Anterior cingulate cortex (tissue), 58 donors: ENCODE data around the gene TNS3.

Experiments used
- DNase-seq, 58 donors: peaks; one replicate each; lab custom pipeline; 2025; lab: John Stamatoyannopoulos, UW

The TNS3 gene

DNA sequence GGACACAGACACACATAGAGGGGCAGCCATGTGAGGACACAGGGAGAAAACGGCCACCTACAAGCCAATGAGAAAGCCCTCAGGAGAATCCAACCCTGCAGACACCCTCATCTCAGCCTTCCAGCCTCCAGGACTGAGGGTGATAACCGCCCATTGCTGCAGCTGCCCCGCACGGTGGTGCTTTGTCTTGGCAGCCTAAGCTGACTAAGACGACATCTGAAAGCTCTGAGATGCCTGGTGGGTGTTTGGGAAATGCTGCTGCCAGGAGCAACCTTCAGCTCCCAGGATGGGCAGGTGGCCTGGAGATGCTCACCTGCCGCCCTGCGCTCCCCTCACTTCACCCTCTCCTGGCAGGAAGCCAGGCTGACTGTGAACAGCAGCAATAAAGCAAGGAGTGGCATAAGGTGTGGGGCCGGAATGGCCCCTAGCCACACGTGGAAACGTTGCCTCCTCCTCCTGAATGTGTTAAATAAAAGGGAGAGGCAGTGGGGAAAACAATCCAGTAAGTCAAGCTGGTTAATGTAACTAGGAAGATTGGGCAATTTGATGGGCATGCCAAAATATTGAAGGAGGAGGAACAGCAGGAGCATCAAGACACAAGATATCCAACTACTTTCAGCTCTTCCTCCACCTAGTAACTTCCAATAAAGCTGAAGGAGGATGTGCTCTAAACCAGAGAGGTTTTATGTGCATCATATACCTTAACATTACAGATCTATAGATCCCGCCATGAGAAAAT is 121.5 kb downstream of the TNS3 start:
- DNase-seq, result peak in 1 of 58 donors; percentile 10

DNA sequence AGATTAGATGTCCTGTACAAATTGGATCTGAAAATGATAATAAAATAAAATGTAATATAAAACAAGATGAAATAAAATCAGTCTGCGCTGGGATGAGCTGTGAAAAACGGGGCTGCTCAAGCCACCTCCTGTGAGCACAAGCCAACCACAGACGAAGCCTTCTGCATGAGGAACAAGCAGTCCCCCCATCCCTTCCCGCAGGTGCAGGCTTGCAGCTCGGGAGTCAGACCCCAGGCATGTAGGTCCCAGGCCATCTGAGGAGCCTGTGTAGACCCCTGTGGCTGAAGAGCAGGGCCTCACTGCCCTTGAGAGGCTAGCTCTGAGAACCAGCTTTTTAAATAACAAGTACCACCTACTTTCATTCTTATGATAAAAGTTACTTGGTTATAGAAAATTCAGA is 123.4 kb downstream of the TNS3 start:
- no peak for DNase-seq

DNA sequence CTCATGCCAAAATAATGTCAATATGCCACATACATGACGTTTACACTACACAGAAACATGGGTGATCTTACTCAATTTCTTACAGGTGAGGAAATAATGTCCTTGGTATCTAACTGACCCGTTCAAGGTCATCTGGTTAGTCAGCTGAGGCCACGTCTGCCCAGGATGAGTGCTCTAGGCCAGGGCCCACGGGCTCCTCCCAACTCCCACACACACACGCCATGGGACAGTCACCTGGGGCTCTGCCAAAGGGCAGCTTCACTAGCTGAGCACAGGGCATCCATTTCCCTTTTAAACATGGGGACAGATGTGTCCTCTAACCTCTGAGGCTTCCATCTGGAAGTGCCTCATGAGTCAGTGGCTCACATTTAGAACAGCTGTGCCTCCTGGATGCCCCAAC is 123.9 kb downstream of the TNS3 start:
- DNase-seq, result no peak

DNA sequence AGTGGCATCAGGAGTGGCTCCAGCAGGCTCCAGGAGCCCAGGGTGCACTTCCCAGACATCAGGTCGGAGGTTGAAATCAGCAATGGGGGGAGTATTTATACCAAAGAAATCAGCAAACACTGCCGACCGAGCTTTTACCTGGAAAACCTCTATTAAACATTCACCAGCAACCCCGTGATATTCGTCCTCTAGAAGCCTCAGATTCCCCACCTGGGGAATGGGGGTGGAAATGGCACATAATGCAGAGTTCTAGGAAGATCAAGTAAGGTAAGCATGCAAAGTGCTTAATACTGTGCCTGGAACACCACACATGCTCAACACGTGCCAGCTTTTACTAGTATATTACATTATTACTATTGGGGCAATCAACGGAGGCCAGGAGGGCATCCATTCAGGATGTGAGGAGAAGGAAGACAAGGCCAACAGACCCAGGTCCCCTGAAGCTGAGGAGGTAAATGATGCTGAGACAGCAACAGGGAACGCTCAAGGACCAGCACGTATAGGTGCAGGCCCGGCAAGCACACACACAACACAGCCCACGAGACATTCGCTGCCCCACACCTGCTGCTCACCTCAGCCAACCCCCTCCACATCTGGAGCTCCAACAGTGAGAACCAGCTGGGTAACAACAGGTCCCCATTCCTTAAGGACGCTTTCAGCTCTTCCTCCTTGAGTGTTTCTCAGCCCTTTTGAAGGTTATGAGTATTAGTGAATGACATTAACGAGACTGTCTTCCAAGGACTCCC is 125.5 kb downstream of the TNS3 start:
- DNase-seq, result no peak

DNA sequence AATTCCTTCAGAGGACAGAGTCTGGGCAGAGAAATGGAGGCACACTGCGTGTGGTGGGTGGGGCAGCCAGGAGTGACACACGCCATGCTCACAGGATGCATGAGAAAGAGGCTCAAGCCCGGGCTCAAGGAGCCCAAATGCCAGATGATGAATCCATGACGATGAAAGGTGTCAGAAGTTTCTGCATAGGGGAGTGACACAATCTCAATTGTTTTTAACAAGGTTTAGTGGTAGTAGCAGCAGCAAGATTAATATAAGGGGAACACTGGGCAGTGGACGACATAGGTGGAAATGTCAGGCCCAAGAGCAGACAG is 126.1 kb downstream of the TNS3 start:
- no peak for DNase-seq

DNA sequence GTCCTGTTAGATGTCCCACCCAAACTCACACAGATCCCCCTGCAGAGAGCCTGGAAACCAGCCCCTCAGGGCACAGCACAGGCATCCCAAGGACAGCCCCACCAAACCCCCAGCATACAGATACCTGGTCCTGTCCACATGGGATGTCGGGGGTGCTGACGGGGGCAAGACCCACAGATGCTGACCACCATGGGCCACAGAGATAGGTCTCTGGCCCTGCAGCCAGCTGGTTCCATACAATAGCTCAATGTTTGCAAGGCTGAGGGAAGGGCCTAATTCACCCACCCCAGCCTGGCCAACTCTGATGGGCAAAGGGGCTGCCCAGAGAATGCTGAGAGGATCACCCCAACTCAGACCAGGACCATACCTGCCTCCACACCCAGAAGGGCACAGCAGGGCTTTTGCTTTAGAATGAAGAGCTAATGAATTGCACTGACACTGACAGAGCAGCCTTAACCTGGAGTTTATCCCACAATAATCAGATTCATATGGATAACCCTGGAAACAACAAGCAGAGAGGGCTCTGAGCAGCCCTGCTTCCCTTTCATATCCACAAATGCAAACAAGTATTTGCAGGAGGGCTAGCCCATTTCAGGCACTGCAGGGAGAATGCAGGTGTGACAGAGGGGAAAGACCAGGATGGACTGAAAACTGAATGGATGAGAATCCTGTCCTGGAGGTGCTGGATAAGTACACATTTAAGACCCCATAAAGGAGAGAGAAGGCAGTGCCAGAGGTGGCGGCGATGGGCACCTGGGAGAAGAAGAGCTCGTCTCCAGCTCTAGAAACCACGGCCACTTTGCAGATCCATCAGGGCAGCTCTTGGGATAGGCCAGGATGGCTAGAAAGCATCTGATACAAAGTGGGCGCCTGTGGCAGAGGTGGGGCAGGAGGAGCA is 126.7 kb downstream of the TNS3 start:
- no peak for DNase-seq

DNA sequence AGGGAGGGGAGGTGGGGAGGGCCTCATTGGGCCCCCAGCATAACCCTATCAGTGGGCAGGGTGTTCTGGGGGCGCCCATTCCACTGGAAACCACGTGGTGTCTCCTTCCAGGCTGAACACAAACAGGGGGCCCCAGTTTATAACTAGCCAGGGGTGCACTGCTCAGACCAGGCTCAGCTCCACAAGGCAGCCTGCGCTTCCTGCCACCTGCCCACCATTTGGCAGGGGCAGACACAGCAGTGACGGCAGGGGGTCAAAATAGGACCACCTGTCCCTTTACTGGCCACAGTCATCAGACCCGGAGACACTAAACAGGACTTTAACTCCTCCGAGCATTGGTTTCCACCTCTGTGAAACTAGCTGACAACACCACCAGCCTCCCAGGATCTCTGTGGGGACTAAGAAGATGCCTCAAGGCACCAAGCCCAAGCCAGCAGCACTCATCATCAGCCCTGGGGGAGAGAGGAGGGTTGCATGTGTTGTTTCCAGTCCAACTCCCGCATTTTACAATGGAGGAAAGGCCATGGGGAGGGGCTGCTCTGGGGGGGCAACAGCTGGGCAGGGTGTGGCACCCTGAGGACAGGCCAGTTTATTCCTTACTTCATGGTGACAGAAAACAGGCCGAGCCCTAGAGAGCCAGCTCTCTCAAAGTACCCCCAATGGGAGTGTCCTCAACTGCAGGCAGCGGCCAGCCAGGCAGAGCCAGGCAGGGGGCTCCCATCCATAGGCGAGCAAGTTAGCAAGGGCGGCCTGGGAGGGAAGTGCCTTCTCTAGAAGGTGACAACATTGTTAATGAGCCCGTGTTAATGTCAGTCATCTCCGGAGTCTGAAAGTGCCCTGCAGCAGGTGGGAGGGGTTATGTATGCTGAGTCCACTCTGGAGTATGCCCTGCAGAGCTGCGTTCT is 127.6 kb downstream of the TNS3 start:
- no peak for DNase-seq

DNA sequence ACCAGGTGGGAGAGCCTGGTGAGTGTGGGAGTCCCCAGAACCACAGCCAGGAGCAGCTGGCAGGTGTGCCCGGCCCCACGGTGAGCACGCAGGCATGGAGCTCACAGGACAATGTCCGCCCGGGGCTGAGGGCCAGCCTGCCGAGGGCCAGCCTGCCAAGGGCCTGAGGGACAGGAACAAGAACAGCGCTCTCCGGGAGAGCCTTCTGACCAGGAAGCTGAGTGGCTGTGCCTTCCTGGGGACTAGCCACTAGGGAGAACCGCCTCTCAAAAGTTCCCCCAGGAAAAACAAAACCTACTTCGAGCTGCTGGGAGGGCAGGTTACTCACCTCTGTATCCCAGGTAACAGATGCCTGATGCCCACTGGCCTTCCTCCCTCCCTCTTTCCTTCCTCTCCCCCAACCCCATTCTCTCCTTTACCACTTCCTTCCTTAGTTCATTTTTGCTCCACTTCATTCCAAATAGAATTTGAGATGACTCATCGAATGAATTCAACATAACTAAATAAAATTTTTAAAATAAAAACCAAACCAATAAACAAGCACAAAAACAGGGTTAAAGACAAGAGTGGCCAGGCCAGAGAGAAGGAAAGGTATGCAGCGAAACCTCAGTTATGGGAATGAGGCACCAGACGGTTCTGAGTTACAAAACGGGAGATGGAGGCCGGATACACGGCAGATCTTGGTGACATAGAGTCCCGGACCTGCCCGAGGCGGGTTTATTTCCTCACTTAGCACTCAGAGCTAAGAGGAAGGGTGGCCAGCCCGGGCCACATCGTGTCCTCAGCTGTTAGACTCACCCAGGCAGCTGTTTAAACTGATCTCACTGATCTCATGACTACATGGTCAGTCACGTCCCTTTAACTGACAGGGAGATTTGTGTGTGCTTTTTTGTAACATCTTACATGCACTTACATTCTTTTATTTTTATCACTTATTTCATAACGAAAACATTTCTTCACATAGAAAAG is 128.5 kb downstream of the TNS3 start:
- peak in 26 of 58 donors; percentile 9 to 65 (median 35) for DNase-seq

DNA sequence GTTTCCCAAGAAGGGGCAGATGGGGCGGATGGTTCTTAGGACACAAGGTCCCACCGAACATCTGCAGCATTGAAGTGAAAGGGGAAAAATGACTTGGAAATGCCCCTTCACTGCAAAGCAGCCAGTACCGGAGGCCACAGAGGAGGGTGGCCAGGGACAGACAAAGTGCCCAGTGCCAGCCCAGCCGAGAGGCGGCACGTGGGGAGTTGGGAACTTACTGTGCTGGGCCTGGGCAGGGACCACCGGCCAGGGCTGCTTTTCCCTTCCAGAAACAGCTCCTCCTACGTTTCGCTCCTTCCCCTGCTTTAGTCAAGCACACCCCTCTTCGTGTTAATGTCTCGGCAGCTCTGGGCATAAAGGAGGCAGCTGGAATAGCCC is 129.2 kb downstream of the TNS3 start:
- DNase-seq, result peak in 6 of 58 donors; percentile 12 to 65 (median 44)

DNA sequence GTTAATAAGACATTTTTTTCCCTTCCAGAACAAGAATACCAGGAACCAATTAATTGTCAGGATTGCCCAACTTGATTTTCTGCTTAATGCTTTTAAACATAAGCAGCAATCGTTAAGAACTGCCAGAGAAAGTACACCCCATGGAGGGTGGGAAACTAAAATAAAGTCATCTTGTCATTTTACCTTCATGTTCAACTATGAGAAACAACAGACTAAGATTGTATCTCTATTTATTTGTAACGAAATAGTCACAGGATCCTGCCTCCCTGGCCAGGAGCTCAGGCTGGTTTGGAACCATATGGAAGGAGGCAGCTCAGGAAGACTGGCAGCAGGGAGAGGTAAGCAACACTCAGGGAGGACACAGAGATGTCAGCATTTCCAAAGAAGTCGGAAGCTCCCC is 129.6 kb downstream of the TNS3 start:
- DNase-seq, result no peak

DNA sequence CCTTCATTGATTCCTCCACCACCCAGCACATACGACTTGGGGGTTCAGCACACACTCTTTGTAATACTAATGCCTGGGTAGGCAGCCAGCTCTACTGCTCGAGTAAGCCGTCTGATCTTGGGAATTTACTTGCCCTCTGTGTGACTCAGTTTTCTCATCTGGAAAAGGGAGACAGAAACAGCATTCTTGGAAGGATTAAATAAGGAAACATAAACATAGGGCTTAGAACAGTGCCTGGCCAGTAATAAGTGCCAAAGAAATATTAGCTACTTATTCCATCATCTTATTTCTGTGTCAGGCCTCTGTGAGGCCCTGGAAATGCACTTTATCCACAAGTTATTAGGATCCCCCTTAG is 130.1 kb downstream of the TNS3 start:
- no peak for DNase-seq

DNA sequence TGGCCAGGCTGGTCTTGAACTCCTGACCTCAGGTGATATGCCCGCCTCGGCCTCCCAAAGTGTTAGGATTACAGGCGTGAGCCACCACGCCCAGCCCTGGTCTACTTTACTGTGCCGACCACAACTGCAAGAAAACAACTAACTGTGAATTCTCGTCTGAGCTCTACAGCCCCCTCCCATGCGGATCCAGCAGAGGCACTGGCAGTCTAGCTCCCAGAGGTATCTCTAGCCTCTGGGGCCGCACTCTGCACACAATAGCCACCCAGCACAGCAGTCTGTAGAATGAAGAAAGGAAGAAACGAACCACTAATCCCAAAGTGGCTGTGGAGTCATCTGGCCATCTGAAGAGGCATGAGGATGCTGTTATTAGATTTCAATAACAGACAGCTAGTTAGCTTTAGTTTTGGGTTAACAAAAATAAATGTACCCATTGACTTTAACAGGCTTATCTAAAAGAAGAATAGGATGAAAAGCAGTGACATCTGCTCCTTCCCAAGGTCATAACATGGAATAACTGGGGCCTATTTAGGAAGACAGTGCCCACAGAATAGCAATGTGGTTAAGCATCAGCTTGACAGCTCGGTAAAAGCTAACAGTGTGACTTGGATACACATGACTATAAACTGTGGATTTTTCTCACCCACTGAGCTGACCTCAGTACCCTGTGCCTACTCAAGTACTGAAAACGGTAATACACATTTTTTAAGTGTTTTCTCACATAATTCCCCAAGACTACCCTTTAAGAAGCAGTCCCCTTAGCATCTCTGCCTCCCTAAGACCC is 131.9 kb downstream of the TNS3 start:
- no peak for DNase-seq

DNA sequence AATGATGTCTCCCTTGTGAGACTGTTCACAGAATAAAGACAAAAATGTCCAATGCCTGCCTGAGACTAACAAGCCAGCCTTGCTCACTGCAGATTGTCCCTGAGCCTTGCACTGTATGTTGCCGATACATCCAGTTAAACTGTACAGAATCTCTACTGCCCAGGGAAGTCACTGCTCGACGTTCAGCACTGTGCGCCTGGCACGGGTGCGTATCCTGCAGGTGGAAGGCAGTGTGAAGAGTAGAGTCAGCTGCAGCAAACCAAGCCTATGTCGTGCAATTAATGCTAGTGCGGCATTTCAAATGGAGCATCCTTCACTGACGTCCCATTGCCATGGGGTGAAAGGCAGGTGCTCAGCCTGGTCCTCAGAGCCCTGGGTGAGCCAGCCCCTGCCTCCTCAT is 132.9 kb downstream of the TNS3 start:
- no peak for DNase-seq

DNA sequence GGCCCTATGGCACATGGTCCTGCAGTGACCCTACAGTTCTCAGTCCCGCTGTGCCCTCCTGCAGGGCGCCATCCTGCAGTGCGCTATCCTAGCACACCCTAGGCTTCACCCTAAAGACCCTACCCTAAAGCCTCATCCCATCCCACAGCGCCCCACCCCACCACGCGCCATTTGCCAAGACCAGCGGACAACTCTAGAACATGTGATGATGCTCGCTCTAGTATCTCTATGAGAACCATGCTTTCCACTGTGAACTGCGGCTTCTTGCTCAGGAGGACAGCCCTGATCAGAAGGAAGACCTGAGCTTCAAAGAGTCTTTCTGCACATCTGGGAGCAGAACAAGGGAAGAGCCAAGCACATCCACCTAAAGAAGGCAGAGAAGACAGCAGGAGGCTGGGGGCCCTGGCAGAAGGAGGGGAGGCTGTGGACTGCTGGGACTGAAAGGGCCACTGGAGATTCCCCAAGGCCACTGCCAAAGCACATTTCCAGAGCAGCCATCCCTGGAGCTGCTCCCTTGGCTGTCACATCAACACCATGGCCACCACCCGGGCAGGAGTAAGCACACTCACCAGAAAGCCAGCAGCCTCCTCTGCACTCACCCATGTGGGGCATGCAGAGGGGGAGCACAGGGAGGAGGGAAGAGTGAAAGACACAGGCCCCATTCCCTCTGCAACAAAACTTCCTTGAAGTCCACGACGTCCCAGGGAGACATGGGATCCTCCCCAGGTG is 134.1 kb downstream of the TNS3 start:
- no peak for DNase-seq

DNA sequence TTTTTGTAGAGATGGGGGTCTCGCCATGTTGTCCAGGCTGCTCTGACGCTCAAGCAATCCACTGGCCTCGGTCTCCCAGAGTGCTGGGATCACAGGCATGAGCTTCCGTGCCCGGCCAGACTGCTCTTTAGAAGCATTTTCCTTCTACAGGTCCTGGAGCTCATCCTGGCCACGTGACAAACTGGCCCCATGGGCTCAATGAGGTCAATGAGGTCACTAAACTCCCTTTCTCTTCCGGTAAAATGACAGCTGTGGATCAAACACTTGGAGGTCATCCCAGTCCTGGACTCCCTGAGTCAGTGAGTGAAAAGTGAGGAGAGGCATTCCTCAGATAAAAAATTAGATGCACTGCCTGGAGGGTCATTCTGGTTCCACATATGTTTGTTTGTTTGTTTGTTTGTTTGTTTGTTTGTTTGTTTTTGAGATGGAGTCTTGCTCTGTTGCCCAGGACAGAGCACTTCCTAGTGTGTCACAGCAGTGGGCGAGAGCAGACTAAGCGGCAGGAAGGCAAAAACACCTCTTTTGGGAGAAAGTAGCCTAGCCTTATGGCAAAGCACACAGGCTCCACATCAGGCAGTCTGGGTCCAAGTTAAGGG is 134.9 kb downstream of the TNS3 start:
- DNase-seq, result no peak

DNA sequence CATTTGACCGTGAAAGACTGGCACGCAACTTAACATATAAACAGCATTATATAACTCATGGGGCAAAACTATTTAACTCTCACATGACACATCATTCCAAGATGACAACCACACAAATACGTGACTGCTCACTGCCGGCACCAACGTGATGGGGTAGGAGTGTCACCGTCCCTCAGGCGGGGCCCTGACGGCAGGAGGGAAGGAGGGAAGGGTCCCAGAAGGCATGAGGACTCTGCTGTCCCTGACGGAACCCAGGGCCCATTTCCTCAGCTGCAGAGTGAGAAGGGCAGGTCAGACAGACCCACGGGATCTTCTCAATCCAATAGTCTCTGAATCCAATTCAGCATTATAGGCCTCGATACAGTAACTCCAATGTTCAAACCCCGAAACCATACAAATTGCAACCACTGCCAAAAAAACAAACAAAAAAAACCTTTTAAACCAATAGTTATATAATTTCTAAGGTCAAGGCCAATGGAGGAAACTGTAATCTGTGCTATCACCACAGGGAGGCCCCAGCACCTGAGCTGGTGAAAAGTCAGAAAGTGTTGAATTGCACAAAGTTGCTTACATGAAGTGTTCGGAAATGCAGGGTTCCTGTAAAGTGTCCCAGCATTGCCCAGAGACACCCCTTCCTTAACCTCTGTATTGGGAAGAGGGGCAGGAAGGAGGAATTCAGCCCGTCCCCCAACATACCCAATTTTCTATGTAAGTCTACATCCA is 137.4 kb downstream of the TNS3 start:
- DNase-seq, result peak in 2 of 58 donors; percentile 5 to 9

DNA sequence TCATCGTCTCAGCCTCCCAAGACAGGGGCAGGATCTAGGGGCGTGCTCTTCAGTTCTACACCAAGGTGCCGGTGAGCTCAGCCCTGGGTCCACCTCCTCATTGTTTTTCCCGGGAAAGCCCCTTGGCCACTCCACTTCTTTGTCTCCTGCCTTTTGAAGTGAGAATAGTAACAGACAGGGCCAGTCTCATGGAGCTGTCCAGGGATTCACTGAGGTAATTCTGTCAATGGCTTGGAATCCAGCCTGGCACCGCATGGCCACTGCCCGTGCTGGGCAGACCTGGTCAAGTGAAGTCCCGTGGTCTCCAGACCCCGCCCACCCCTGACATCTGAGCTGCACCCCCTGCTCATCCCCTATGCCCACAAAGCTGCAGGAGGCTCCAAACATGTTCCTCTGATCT is 138.9 kb downstream of the TNS3 start:
- no peak for DNase-seq
